HepG2 (cell line): ENCODE results near the gene KLHL7. TPM values are rescaled to one million over a fixed set of nuclear protein-coding genes. Genes with fewer than 3 reads are reported as not detected.

Source experiments
- BCLAF1 ChIP-seq: fragments of 450-650 bp; IDR thresholded peaks from 2 replicates; pipeline ENCODE4 v1.6.1; 2017; ENCODE audit warnings: mild to moderate bottlenecking
- EP300 ChIP-seq, 3 experiments: sonication (generic) in 1 of 3; formaldehyde crosslinking in 1 of 3; IDR thresholded peaks; 2 replicates each; pipeline versions ENCODE4 v1.5.1 to v1.6.1; 2011 to 2020; ENCODE audit warnings: low read depth in 2 of 3, low read length in 2 of 3, borderline replicate concordance in 1 of 3, improper control_type of control experiment in 1 of 3, mild to moderate bottlenecking in 1 of 3, missing genetic modification reagents in 1 of 3, moderate library complexity in 1 of 3
- MAFK ChIP-seq, 2 experiments: IDR thresholded peaks in 1 of 2; conservative IDR thresholded peaks in 1 of 2; 2 replicates each; pipeline ENCODE4 v1.6.1; 2011; ENCODE audit warnings: improper control_type of control experiment in 2 of 2, low read length in 2 of 2
- MXD3 ChIP-seq: IDR thresholded peaks from 2 replicates; pipeline ENCODE4 v1.6.1; 2016; ENCODE audit warnings: mild to moderate bottlenecking, missing biosample characterization, missing genetic modification reagents
- NFYB ChIP-seq: sonication (generic); formaldehyde crosslinking; IDR thresholded peaks from 2 replicates; pipeline ENCODE4 v1.4.0; 2020; ENCODE audit warnings: missing genetic modification reagents
- PHF5A ChIP-seq: IDR thresholded peaks from one replicate; pipeline ENCODE4 v1.6.1; 2018; ENCODE audit warnings: low read depth, missing genetic modification reagents; ENCODE audit not compliant: unreplicated experiment
- RBM22 ChIP-seq: fragments of 200-400 bp; formaldehyde crosslinking; optimal IDR thresholded peaks from 2 replicates; pipeline ENCODE3; 2017; ENCODE audit warnings: mild to moderate bottlenecking, low read length, moderate library complexity
- SKI ChIP-seq: fragments of 450-650 bp; IDR thresholded peaks from one replicate; pipeline ENCODE4 v1.6.1; 2018; ENCODE audit warnings: mild to moderate bottlenecking; ENCODE audit not compliant: partially characterized antibody
- TFAP4 ChIP-seq: sonication (generic); IDR thresholded peaks from 2 replicates; pipeline ENCODE4 v1.6.1; 2016; ENCODE audit warnings: low read depth, borderline replicate concordance
- THAP9 ChIP-seq: sonication (generic); formaldehyde crosslinking; IDR thresholded peaks from 2 replicates; pipeline ENCODE4; 2020; ENCODE audit warnings: missing genetic modification reagents, mild to moderate bottlenecking, borderline replicate concordance
- ZNF224 ChIP-seq: sonication (generic); formaldehyde crosslinking; IDR thresholded peaks from 2 replicates; pipeline ENCODE4 v1.5.0; 2020; ENCODE audit warnings: mild to moderate bottlenecking, missing genetic modification reagents
- ZNF512B ChIP-seq: sonication (generic); formaldehyde crosslinking; IDR thresholded peaks from 2 replicates; pipeline ENCODE4 v1.5.1; 2020; ENCODE audit warnings: missing genetic modification reagents, mild to moderate bottlenecking, borderline replicate concordance
- ZNF550 ChIP-seq: sonication (generic); formaldehyde crosslinking; IDR thresholded peaks from 2 replicates; pipeline ENCODE4 v1.4.0; 2020; ENCODE audit warnings: mild to moderate bottlenecking, missing genetic modification reagents, borderline replicate concordance
- ZNF75D ChIP-seq: sonication (generic); formaldehyde crosslinking; IDR thresholded peaks from 2 replicates; pipeline ENCODE4 v1.8.1; 2023; ENCODE audit warnings: missing genetic modification reagents, mild to moderate bottlenecking, borderline replicate concordance
- ZNF839 ChIP-seq: sonication (generic); formaldehyde crosslinking; IDR thresholded peaks from 2 replicates; pipeline ENCODE4 v1.4.0; 2020; ENCODE audit warnings: missing genetic modification reagents, mild to moderate bottlenecking, borderline replicate concordance
- ZNF841 ChIP-seq: sonication (generic); formaldehyde crosslinking; IDR thresholded peaks from 2 replicates; pipeline ENCODE4 v1.8.1; 2023; ENCODE audit warnings: missing genetic modification reagents, borderline replicate concordance
- polyA plus RNA-seq, 8 experiments: library from polyadenylated mRNA; depleted of rRNA in 3 of 8; stranded (reverse) in 7 of 8; unstranded in 1 of 8; fragments of >200 nt; fragmentation: Illumina TruSeq in 4 of 8; extraction: Trizol in 4 of 8; gene quantifications; 2 replicates each; pipeline versions ENCODE4 v1.2.1 to v1.2.3, GENCODE V29; 2011 to 2016; ENCODE audit warnings: low read depth in 4 of 8, missing spikeins in 1 of 8, mixed read lengths in 1 of 8; ENCODE audit not compliant: insufficient read depth in 1 of 8
- total RNA-seq, 5 experiments: library from RNA; depleted of rRNA; stranded (reverse); fragments of >200 nt; fragmentation: Illumina TruSeq; extraction: Trizol; gene quantifications; 2 replicates each; pipeline ENCODE4 v1.2.3, GENCODE V29; 2016; ENCODE audit warnings: low read depth in 1 of 5

KLHL7 gene
- total and polyA plus RNA-seq, 2 of the 13 experiments (the other 11 are each of a cell fraction or from before 2014, with no cell fraction given), result 16.2 to 34.4 TPM

- TF ChIP-seq EP300 (IDR thresholded peaks at IDR 0.05; ENCODE audit: low read depth in 2 of 2, low read length in 2 of 2) (peak in 1 of 2 experiments; percentile 57; a peak in 2 of 4 replicates), EP300 (CRISPR knock-in tag; IDR thresholded peaks at IDR 0.05; ENCODE audit: borderline replicate concordance) (peak; percentile 16; the same call in 1 of the 2 replicates), BCLAF1 (no peak), THAP9 (CRISPR knock-in tag) (peak; percentile 94), TFAP4 (peak; percentile 51; the same call in 1 of the 2 replicates), RBM22 (no peak), PHF5A (peak; percentile 23), NFYB (CRISPR knock-in tag) (peak; percentile 83), MXD3 (CRISPR knock-in tag) (peak; percentile 62; the same call in 1 of the 2 replicates), ZNF839 (CRISPR knock-in tag) (peak; percentile 78; the same call in 1 of the 2 replicates), ZNF550 (CRISPR knock-in tag) (no peak), MAFK (conservative IDR thresholded peaks at IDR 0.05 in 1 of 2, IDR thresholded peaks at IDR 0.05 in 1 of 2; ENCODE audit: low read length in 2 of 2) (0 out of 4 replicates have a peak, but pooled peaks of 1 of the 2 experiments have one; percentile 11), ZNF75D (CRISPR knock-in tag) (no peak), SKI (peak; percentile 44), ZNF841 (CRISPR knock-in tag) (no peak), ZNF512B (CRISPR knock-in tag) (peak; percentile 52; the same call in 1 of the 2 replicates), ZNF224 (CRISPR knock-in tag) (no peak)
These were observed 76.3 kb downstream of the KLHL7 start, which contains the start of gene NUP42 (continued) for GRCh38 chr7:23181684-23182553.
